SK-N-MC (cell line): ENCODE data around the gene MYB.

Source experiments
- EZH2 ChIP-seq: fragments of 200-600 bp; sonication (generic); IDR thresholded peaks from one replicate; pipeline ENCODE4 v1.6.1; 2017; ENCODE audit warnings: antibody characterized with exemption
- POLR2AphosphoS5 ChIP-seq: IDR thresholded peaks from 2 replicates; pipeline ENCODE4 v1.6.1; 2012; ENCODE audit warnings: mild to moderate bottlenecking, low read depth, low read length, borderline replicate concordance

DNA sequence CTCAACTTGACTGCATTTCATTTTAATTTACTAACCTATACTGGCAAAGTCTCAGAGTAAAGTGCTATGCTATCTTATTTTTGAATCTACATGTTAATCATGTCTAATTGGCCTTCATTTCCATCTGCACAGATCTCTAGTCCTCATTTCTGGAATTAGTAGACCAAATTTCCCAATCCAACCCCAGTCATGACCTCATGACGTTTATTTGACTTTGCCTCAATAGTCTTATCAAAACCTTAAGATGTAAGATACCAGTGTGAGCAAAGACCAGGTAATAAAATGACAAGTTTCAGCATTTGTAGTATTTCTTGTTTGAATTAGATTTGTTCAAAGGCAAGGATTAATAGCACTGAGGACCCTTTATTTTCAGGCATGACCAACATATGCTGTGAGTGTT is 43.3 kb upstream of the MYB start:
- TF ChIP-seq POLR2AphosphoS5 (no peak), EZH2 (no peak)
